Measurements from ENCODE around the gene SIGLEC12. TPM values are rescaled to one million over a fixed set of nuclear protein-coding genes. Genes with fewer than 3 reads are reported as not detected.
A peak's percentile ranks its signal among the peaks of the same experiment; 100 is the strongest.

SIGLEC12 gene
- total and polyA plus RNA-seq, 9 of the 15 experiments (the other 6 are each of a cell fraction or from before 2014, with no cell fraction given): 0.08 to 1.3 (median 0.54) TPM

- peak overlapping the region; percentile 85 for H2AFZ ChIP-seq (ENCODE audit: low read depth, low read length)
- 35% methylated on average over 13 of the region's 13 CpGs for WGBS (ENCODE audit: insufficient coverage, low coverage, missing lambda C conversion rate)
- peak; percentile 93 for ATAC-seq
- TF ChIP-seq TRIM25 (IDR thresholded peaks at IDR 0.05; ENCODE audit: borderline replicate concordance): no peak
- peak in 1 of 2 experiments; percentile 94; a peak in 2 of 4 replicates for TF ChIP-seq KDM4B (IDR thresholded peaks at IDR 0.05; ENCODE audit: borderline replicate concordance in 2 of 2, low read depth in 1 of 2)
- peak; percentile 65 for TF ChIP-seq CREM (IDR thresholded peaks at IDR 0.05; ENCODE audit: low read depth)
- peak; percentile 41; the same call in 1 of the 2 replicates for TF ChIP-seq RBFOX2 (IDR thresholded peaks at IDR 0.05; ENCODE audit: low read depth, low read length)
- TF ChIP-seq CC2D1A (IDR thresholded peaks at IDR 0.05): 0 out of 2 replicates have a peak, but pooled peaks have one; percentile 19
- no peak for TF ChIP-seq SLC30A9 (CRISPR knock-in tag; IDR thresholded peaks at IDR 0.05)
- TF ChIP-seq TRIM24 (IDR thresholded peaks at IDR 0.05): peak in 1 of 2 experiments; percentile 49; a peak in 2 of 4 replicates
- TF ChIP-seq ZNF24 (IDR thresholded peaks at IDR 0.05): peak; percentile 34; the same call in 1 of the 2 replicates
- no peak for TF ChIP-seq TGIF2 (CRISPR knock-in tag; IDR thresholded peaks at IDR 0.05)
- TF ChIP-seq RUNX1 (IDR thresholded peaks at IDR 0.05; ENCODE audit: low read depth): no peak
- peak; percentile 32; the same call in 1 of the 2 replicates for TF ChIP-seq MAFK (IDR thresholded peaks at IDR 0.05; ENCODE audit: low read length)
- peak; percentile 58; the same call in 1 of the 2 replicates for TF ChIP-seq ATF4 (CRISPR knock-in tag; IDR thresholded peaks at IDR 0.05)
- TF ChIP-seq E2F8 (IDR thresholded peaks at IDR 0.05; ENCODE audit: low read depth, partially characterized antibody): peak; percentile 81
- TF ChIP-seq EHMT2 (IDR thresholded peaks at IDR 0.05): 0 out of 2 replicates have a peak, but pooled peaks have one; percentile 48
- no peak for TF ChIP-seq ZBTB34 (CRISPR knock-in tag; IDR thresholded peaks at IDR 0.05)
Measured at GRCh38 chr19:51460164-51460992, 41.2 kb downstream of the SIGLEC12 start.

More at GRCh38 chr19:51460164-51460992, 41.2 kb downstream of the SIGLEC12 start:
- peak overlapping the region; percentile 38; the same call in 2 of the 3 replicates for H3K27ac ChIP-seq (ENCODE audit: extremely low read depth, low read depth, low read length)
- H3K4me2 ChIP-seq (ENCODE audit: insufficient read depth, low read length): peak overlapping the region; percentile 85
- H3K79me2 ChIP-seq (ENCODE audit: control insufficient read depth, insufficient read depth, low read length): peaks cover 6% of the 10 kb centered on the region; the same call in 2 of the 3 replicates
- in situ Hi-C loops (cut with MboI) (no loop called here), intact Hi-C loops (cut with micrococcal nuclease) (no loop called here)
- H3K4me3 ChIP-seq: peak overlapping the region; percentile 32
- no peaks in the 10 kb centered on the region for H3K9me3 ChIP-seq (replicated peaks; ENCODE audit: control insufficient read depth, insufficient read depth, low read depth, low read length)
- H3K9ac ChIP-seq (ENCODE audit: insufficient read depth in 1 of 2, low read depth in 2 of 2, low read length in 2 of 2): peak overlapping the region; percentile 31 to 65; a peak in 3 of 4 replicates
- no peaks in the 10 kb centered on the region for H4K20me1 ChIP-seq (replicated peaks; ENCODE audit: control insufficient read depth, insufficient read depth, low read length)
- H3K4me1 ChIP-seq (replicated peaks in 1 of 2; ENCODE audit: control insufficient read depth in 2 of 2, insufficient read depth in 2 of 2, low read length in 2 of 2): peaks cover 13 to 36% of the 10 kb centered on the region in 2 experiments
- CTCF ChIA-PET (ENCODE audit: low intra/inter-chr PET ratio): no interaction called here
- H3K27me3 ChIP-seq (ENCODE audit: control insufficient read depth in 2 of 2, insufficient read depth in 2 of 2, low read length in 2 of 2): no peaks in the 10 kb centered on the region
- no TSS peak for BruUV-seq (replicated peaks)
- no peaks in the 10 kb centered on the region for H3K36me3 ChIP-seq (ENCODE audit: control insufficient read depth, insufficient read depth, low read length)
- FAIRE-seq (peak; percentile 97), DNase-seq (ENCODE audit: extremely low read depth in 1 of 4, low spot score in 3 of 4) (peak; percentile 56 to 78 (median 64))
- POLR2A ChIA-PET: interaction anchor here (1.2 to 2.2 kb wide), 2 partner anchors 13 to 18 kb away, joined by 3 to 5 read pairs; no protein-coding TSS in a partner anchor
- no peaks in the 10 kb centered on the region for H3K9me1 ChIP-seq (ENCODE audit: control insufficient read depth, insufficient read depth, low read length)

All from K562 (cell line).